Measurements from ENCODE around the gene LTBP1. TPM values are rescaled to one million over a fixed set of nuclear protein-coding genes. Genes with fewer than 3 reads are reported as not detected.

Gene LTBP1
- total RNA-seq, 1 donor from 2014 or later = 0.07 TPM

DNA sequence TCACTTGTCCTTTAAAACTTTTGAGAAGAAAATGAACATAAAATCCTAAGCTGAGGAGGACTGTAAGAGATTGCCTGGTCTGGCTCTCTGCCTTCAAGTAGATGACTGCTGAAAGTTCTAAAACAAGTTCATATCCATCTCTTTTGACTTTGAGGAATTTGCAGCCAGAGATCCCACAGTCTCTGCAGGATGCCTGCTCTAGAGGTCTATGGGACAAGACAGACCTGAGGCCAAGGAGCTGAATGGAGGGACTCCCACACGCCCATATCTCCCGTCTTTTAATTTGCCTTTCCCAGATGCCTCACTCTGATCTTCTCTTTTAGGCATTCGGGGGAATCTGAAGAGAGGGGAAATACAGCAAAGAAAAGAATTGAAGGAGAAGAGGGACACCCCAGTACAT, 273.8 kb downstream of the LTBP1 start:
- POLR2A ChIA-PET = no interaction called here
- TF ChIP-seq, protein P1, sequence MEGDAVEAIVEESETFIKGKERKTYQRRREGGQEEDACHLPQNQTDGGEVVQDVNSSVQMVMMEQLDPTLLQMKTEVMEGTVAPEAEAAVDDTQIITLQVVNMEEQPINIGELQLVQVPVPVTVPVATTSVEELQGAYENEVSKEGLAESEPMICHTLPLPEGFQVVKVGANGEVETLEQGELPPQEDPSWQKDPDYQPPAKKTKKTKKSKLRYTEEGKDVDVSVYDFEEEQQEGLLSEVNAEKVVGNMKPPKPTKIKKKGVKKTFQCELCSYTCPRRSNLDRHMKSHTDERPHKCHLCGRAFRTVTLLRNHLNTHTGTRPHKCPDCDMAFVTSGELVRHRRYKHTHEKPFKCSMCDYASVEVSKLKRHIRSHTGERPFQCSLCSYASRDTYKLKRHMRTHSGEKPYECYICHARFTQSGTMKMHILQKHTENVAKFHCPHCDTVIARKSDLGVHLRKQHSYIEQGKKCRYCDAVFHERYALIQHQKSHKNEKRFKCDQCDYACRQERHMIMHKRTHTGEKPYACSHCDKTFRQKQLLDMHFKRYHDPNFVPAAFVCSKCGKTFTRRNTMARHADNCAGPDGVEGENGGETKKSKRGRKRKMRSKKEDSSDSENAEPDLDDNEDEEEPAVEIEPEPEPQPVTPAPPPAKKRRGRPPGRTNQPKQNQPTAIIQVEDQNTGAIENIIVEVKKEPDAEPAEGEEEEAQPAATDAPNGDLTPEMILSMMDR (IDR thresholded peaks at IDR 0.05) = no peak
- no peaks in the 10 kb centered on the region for H3K36me3 Mint-ChIP-seq (ENCODE audit: low read depth)
- CTCF ChIA-PET = no interaction called here
- no peak overlapping the region for H3K4me3 Mint-ChIP-seq
- intact Hi-C loops (cut with micrococcal nuclease) = no loop called here
- H3K9me3 Mint-ChIP-seq = peaks cover 4% of the 10 kb centered on the region
- no peak for ATAC-seq (ENCODE audit: low read depth)
- no peak for DNase-seq
- H3K27ac Mint-ChIP-seq = no peak overlapping the region
- H3K27me3 Mint-ChIP-seq = peaks cover 15% of the 10 kb centered on the region
- H3K4me1 Mint-ChIP-seq = no peaks in the 10 kb centered on the region

DNA sequence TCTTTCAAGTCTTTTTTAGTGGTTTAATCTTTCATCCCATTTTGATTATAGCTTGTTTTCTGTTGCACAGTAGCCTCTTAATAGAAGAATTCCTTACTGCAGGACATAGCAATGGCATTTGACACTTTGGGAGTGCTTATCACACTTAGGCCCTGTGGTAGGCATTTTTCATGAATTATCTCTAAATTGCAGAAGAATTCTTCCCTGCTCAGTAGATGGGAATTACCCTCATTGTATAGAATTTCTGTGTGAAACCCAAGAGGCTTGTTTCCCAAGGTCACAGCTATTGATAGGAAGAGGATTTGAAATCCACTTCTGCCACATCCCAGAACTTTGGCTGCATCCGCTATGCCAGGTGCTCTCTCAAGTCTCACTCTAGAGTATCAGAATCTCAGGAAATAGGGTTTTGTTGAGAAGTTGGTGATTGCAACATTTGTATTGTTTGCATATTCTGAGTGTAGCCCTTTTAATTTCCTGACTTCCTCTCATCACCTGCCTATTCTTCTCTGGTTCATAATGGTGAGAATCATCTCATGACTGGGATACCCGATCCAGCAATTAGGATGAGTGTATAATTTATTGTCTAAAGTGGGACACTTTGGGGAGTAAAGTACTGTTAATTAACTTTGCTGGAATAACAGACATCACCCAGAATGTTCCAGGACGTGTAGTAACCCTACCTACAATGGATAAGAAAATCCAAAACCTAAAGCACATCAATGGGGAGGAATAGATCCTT, 274.5 kb downstream of the LTBP1 start:
- intact Hi-C loops (cut with micrococcal nuclease) = no loop called here

DNA sequence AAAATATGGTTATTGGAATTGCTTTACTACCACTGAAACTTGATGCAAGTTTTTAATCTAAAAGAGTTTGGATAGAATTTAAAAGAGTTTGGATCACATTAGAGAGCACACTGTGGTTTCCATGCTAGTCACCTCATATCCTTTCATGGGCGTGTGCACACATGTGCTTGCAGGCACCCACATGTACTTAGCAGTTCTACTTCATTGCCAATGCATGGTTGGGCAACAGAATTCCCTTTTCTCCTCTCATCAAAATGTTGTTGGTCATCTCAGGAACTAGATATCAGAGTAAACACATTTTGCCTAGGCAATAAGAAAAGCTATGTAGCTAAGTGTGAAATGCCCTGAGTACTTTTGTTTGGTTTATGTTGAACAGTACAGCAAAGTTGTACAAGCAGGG, 275.6 kb downstream of the LTBP1 start:
- H3K9me3 Mint-ChIP-seq = peaks cover 5% of the 10 kb centered on the region

More for the DNA sequence above, 274.5 kb downstream of the LTBP1 start:
- Mint-ChIP-seq H3K4me1 (no peaks in the 10 kb centered on the region), H3K27ac (no peak overlapping the region), H3K27me3 (peaks cover 16% of the 10 kb centered on the region), H3K9me3 (peaks cover 5% of the 10 kb centered on the region), H3K4me3 (no peak overlapping the region), H3K36me3 (ENCODE audit: low read depth) (no peaks in the 10 kb centered on the region)
- ChIA-PET POLR2A (no interaction called here), CTCF (no interaction called here)
- ATAC-seq (ENCODE audit: low read depth) (no peak), DNase-seq (no peak)
- TF ChIP-seq, protein P1 (IDR thresholded peaks at IDR 0.05) = no peak

DNA sequence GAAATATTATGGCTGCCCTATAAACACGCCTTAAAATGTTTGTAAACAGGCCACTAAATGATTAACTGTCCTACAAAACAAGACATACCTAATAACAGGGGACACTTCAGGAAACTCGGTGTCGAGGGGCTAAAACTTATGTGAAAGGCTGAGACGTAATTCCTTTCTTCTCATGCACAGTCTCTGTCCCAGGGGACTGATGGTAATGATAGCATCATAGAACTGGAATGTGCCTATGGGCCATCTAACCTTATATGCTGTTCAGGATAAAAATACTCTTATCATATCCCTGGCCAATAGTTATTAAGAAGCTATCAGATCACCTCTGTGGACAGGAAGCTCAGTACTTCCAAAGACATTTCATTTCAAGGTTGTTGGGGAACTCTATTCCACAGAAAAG, 277.1 kb downstream of the LTBP1 start:
- H3K27me3 Mint-ChIP-seq = peaks cover 12% of the 10 kb centered on the region
- ATAC-seq (ENCODE audit: low read depth) = no peak
- ChIA-PET CTCF (no interaction called here), POLR2A (no interaction called here)
- H3K4me3 Mint-ChIP-seq = no peak overlapping the region
- TF ChIP-seq, protein P1 (IDR thresholded peaks at IDR 0.05) = no peak
- intact Hi-C loops (cut with micrococcal nuclease) = no loop called here
- H3K9me3 Mint-ChIP-seq = peaks cover 5% of the 10 kb centered on the region
- DNase-seq = no peak
- no peak overlapping the region for H3K27ac Mint-ChIP-seq
- H3K36me3 Mint-ChIP-seq (ENCODE audit: low read depth) = no peaks in the 10 kb centered on the region
- H3K4me1 Mint-ChIP-seq = no peaks in the 10 kb centered on the region

More for the DNA sequence above, 275.6 kb downstream of the LTBP1 start:
- H3K4me3 Mint-ChIP-seq = no peak overlapping the region
- H3K4me1 Mint-ChIP-seq = no peaks in the 10 kb centered on the region
- no peak overlapping the region for H3K27ac Mint-ChIP-seq
- TF ChIP-seq, protein P1 (IDR thresholded peaks at IDR 0.05) = no peak
- POLR2A ChIA-PET = no interaction called here
- peaks cover 14% of the 10 kb centered on the region for H3K27me3 Mint-ChIP-seq
- ATAC-seq (ENCODE audit: low read depth) (no peak), DNase-seq (no peak)
- CTCF ChIA-PET = no interaction called here
- no peaks in the 10 kb centered on the region for H3K36me3 Mint-ChIP-seq (ENCODE audit: low read depth)
- intact Hi-C loops (cut with micrococcal nuclease) = no loop called here

DNA sequence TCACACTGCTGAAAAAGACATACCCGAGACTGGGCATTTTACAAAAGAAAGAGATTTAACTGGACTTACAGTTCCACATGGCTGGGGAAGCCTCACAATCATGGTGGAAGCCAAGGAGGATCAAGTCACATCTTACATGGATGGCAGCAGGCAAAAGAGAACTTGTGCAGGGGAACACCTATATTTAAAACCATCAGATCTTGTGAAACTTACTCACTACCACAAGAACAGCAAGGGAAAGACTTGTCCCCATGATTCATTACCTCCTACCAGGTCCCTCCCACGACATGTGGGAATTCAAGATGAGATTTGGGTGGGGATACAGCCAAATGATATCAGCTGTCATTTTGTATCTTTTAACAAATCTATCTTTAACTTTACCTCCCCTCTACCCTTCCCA, 278.6 kb downstream of the LTBP1 start:
- Mint-ChIP-seq H3K4me3 (no peak overlapping the region), H3K4me1 (no peaks in the 10 kb centered on the region), H3K27ac (no peak overlapping the region), H3K36me3 (ENCODE audit: low read depth) (no peaks in the 10 kb centered on the region), H3K27me3 (peaks cover 4% of the 10 kb centered on the region), H3K9me3 (peaks cover 5% of the 10 kb centered on the region)
- TF ChIP-seq, protein P1 (IDR thresholded peaks at IDR 0.05) = no peak
- ChIA-PET CTCF (no interaction called here), POLR2A (no interaction called here)
- intact Hi-C loops (cut with micrococcal nuclease) = no loop called here
- ATAC-seq (ENCODE audit: low read depth) (no peak), DNase-seq (no peak)

Measured in activated B cell treated with CpG ODN at 0.5 μM for 24 hours (primary cell).